GM12874 (cell line): ENCODE measurements around the gene GLI2.

ENCODE experiments used
- TF ChIP-seq, protein P1 (sequence below): IDR thresholded peaks from 2 replicates; pipeline ENCODE4 v1.5.1; 2011; ENCODE audit warnings: low read depth, mild to moderate bottlenecking, control low read depth, low read length, moderate library complexity; ENCODE audit not compliant: insufficient read depth

GLI2 gene

DNA sequence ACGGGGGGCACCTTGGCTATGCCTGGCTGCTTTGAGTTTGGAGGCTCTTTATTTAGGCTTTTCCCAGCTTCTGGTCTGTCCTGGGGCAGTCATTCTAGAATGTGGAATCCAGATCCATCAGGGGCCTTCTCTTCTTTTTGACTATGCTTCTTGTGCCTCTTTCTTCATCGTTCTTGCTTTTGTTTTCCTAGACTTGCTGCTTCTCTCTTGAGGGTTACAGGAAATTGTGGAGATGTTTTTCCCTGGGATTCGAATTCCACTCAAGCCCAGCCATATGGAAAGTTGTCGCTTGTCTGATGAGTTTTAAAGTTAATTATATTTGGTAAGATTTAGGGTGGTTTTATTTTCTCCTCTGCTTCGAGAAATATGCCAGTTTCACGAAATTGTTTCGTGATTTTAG lies 2.4 kb downstream of the GLI2 start:
- TF ChIP-seq, protein P1, sequence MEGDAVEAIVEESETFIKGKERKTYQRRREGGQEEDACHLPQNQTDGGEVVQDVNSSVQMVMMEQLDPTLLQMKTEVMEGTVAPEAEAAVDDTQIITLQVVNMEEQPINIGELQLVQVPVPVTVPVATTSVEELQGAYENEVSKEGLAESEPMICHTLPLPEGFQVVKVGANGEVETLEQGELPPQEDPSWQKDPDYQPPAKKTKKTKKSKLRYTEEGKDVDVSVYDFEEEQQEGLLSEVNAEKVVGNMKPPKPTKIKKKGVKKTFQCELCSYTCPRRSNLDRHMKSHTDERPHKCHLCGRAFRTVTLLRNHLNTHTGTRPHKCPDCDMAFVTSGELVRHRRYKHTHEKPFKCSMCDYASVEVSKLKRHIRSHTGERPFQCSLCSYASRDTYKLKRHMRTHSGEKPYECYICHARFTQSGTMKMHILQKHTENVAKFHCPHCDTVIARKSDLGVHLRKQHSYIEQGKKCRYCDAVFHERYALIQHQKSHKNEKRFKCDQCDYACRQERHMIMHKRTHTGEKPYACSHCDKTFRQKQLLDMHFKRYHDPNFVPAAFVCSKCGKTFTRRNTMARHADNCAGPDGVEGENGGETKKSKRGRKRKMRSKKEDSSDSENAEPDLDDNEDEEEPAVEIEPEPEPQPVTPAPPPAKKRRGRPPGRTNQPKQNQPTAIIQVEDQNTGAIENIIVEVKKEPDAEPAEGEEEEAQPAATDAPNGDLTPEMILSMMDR, result no peak

DNA sequence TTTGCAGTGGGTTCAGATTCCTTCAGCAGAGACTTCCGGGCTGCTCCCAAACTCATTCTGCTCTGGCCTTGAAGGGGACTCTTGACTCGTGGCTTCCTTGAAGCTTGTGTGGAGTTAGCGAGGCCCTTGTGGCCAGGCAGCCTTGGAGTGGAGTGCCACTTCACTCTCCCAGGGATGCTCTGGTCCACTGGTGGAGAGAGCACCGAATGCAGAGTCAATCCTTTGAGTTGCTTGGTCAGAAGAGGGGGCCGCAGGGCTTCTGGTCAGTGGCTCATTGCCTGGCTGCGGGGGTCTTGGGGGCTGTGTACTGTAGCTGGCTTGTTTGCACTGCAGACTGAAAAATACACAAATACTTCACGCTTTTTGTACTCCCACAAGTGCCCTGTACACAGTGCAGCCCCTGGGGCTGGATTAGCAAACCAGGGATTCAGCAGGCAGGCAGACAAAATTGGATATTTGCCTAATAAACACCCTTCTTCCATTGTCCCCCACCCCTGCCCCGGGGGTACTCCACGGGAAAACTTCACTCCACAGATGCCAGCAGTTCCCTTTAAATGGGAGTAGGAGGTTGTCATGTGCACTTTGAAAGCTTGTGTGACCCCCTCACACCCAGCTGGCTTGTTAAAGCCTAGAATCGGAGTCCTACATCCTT lies 3.2 kb downstream of the GLI2 start:
- TF ChIP-seq, protein P1, result no peak

DNA sequence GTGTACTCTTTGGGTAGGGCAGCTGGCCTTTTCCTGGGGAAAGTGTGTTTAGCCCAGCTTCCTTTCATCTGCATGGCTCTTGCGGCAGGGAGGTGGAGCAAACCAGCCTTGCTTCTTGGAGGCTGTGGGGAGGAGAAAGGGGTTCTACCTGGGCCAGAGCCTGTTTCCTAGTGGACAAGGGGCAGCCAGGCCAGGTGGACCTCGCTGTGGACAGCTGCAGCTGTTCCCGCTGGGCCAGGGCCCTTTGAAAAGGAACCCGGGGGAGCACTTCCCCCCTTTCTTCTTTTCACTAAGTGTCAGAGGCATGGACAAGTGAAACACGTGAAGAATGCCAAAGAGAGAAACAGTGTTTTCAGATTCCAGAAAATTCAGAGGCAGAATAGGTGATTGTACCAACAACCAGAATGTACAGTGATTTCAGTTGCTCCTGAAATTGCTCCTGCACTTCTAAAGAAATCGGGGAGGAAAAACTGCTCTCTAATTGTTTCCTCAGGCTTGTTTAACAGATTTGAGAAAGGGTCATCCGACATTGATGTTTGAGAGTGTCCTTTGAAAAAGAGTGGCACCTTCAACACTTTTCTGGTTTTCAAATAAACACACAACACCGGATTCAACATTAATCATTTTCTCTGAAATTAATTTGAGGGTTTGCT lies 3.9 kb downstream of the GLI2 start:
- TF ChIP-seq, protein P1, result no peak

DNA sequence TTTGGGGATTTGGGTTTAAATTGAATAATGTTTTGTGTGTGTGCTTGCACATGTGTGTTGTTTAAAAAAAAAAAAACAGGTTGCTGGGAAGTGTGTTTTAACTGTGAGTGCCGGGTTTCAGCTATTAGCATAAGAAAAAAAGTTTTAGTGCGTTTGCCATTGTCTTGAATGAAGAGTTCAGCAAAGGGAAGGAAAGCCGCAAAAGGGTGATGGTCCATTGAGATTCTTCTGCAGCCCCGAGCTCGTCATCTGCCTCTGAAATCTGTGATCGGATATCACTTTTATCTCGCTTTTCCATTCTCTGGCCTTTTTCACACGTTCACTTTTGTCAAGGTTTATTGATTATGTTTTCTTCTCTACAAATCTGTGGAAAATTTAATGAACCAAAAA lies 4.7 kb downstream of the GLI2 start:
- TF ChIP-seq, protein P1, result no peak

DNA sequence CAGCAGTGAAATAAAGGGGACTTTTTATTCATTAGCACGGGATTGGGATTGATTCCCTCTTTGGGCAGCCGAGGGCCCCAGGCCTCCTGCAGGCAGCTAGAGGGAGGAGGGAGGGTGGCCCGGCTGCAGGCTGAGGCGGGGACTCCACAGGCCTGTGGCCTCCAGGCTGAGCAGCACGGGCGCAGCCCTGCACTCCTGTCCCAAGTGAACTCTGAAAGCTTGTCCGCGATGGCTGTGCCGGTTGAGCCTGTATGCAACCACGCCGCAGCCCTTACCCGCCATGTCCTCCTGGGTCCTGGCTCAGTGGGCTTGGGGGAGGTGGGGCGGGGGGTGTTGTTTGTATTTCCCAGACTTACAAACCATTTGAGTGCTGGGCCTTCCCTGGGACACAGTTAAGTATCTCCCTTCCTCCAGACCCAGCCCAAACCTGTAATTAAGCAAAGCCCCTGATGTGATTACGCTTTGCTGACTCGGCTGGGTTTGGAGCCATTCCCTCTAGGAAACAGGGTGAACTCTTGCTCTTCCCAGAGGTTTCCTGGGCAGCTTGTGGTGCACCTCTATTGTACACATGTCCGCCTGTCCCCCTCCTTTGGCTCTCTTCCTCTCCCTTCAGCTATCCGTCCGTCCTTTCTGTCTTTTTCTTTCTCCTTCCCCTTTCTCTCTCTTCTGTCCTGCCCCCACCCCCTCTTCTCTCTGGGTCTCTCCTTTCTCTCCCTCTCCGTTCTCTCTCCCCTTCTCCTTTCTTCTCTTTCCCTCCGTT lies 5.3 kb downstream of the GLI2 start:
- TF ChIP-seq, protein P1, result no peak

DNA sequence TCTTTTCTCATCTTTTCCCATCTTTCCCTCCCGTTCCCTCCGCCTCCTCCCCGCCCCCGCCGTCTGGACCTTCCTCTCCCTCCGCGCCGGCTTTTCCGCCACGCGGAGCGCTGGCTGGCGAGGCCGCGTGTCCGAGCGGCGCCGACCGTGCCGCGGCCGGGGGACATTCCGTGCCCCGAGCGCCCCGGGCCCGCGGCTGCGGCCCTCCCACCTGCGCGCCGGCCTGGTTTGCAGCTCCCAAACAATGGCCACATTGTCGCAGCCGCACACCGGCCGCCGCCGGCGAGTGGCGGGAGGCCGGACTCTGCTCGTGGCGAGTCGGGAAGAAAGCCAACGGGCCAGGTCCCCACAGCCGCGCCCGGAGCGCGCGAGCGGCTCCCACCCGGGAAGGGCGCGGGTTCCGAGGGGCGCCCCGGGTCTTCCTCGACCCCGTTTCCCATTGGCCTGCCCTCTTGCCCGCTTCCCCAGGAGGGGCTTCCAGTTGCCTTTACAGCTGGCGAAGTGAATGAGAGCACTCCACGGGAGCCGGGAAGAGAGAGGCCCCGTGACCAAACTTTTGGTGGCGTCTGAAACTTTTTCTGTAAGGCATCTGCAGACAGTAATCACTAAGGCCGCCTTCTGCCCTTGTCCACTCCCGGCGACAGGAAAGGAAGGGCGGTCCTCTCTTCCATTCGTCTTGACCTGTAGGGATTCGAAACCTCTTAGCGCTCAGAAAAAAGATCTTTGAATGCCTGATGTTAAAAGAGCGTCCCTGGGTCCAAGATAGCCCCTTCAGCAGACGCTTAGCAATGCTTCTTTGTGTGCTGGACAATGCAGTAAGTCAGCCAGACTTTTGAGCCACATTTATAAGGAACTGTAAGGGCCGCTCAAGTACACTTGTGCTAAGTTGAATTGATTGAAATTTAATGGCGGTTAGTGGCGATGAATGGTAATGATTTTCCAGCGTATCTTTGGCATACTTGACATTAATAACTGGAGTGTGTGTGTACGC lies 6.2 kb downstream of the GLI2 start:
- TF ChIP-seq, protein P1, result no peak
